Hepatocyte (in vitro differentiated cells): ENCODE data around the gene MBD4. TPM values are rescaled to one million over a fixed set of nuclear protein-coding genes. Genes with fewer than 3 reads are reported as not detected.

ENCODE experiments used
- DNase-seq: peaks from one replicate; pipeline ENCODE4 v3.0.0-alpha.2; 2016; ENCODE audit warnings: low spot score
- H2AFZ ChIP-seq: fragments of 200-600 bp; sonication (generic); 2 replicates; pipeline ENCODE4 v1.6.0; 2016; ENCODE audit warnings: antibody characterized with exemption, mild to moderate bottlenecking
- H3K27ac ChIP-seq: fragments of 200-600 bp; sonication (generic); 2 replicates; pipeline ENCODE4 v1.5.1; 2016; ENCODE audit warnings: mild to moderate bottlenecking
- H3K27me3 ChIP-seq: fragments of 200-600 bp; sonication (generic); 2 replicates; pipeline ENCODE4 v1.6.1; 2016
- H3K36me3 ChIP-seq: fragments of 200-600 bp; sonication (generic); replicated peaks from 2 replicates; pipeline ENCODE4 v1.5.1; 2016; ENCODE audit warnings: low read depth; ENCODE audit not compliant: insufficient read depth
- H3K4me1 ChIP-seq: fragments of 200-600 bp; sonication (generic); 2 replicates; pipeline ENCODE4 v1.5.1; 2016; ENCODE audit warnings: mild to moderate bottlenecking, moderate library complexity; ENCODE audit not compliant: insufficient read depth
- H3K4me2 ChIP-seq: fragments of 200-600 bp; sonication (generic); 2 replicates; pipeline ENCODE4 v1.6.0; 2016
- H3K4me3 ChIP-seq: fragments of 200-600 bp; sonication (generic); 2 replicates; pipeline ENCODE4 v1.5.1; 2016; ENCODE audit warnings: mild to moderate bottlenecking
- H3K79me2 ChIP-seq: fragments of 200-600 bp; sonication (generic); 2 replicates; pipeline ENCODE4 v1.6.0; 2017; ENCODE audit warnings: mild to moderate bottlenecking
- H3K9me2 ChIP-seq: fragments of 200-600 bp; sonication (generic); replicated peaks from 2 replicates; pipeline ENCODE4 v1.6.0; 2017; ENCODE audit warnings: mild to moderate bottlenecking; ENCODE audit not compliant: insufficient read depth
- H3K9me3 ChIP-seq: fragments of 200-600 bp; sonication (generic); 2 replicates; pipeline ENCODE4 v1.5.1; 2016; ENCODE audit warnings: low read depth, mild to moderate bottlenecking
- H4K20me1 ChIP-seq: fragments of 200-600 bp; sonication (generic); 2 replicates; pipeline ENCODE4 v1.6.0; 2016; ENCODE audit warnings: mild to moderate bottlenecking; ENCODE audit not compliant: insufficient read depth, poor library complexity, severe bottlenecking
- CTCF ChIP-seq: fragments of 200-600 bp; sonication (generic); IDR thresholded peaks from 2 replicates; pipeline ENCODE4 v1.5.1; 2016; ENCODE audit warnings: antibody characterized with exemption, mild to moderate bottlenecking; ENCODE audit not compliant: poor library complexity
- EZH2 ChIP-seq: fragments of 200-600 bp; sonication (generic); IDR thresholded peaks from 2 replicates; pipeline ENCODE4 v1.6.1; 2016; ENCODE audit warnings: antibody characterized with exemption, mild to moderate bottlenecking, borderline replicate concordance
- EZH2phosphoT487 ChIP-seq: fragments of 200-600 bp; sonication (generic); IDR thresholded peaks from one replicate; pipeline ENCODE4 v1.6.1; 2018; ENCODE audit warnings: antibody characterized with exemption, mild to moderate bottlenecking, low read depth, moderate library complexity; ENCODE audit not compliant: unreplicated experiment, severe bottlenecking
- WGBS: methylation state at CpG from one replicate; pipeline ENCODE4 v1.1.6; 2016; ENCODE audit warnings: low lambda C conversion rate; ENCODE audit errors: missing lambda C conversion rate; 5-methylcytosine and 5-hydroxymethylcytosine counted together
- polyA plus RNA-seq: library from polyadenylated mRNA; unstranded; fragments of >200 nt; fragmentation: Nextera tagmentation; extraction: Ambion mirVana; gene quantifications from 2 replicates; pipeline ENCODE4 v1.2.1, GENCODE V29; 2016
- total RNA-seq: library from RNA; depleted of rRNA; stranded (reverse); fragments of >200 nt; gene quantifications from 2 replicates; pipeline ENCODE4 v1.2.3, GENCODE V29; 2014

The MBD4 gene
- total and polyA plus RNA-seq, 2 experiments from 2014 or later, result 22.2 to 27.5 TPM

GRCh38 chr3:129473067-129473768, 33.5 kb upstream of the MBD4 start:
- no peak overlapping the region for H3K4me3 ChIP-seq
- H3K9me2 ChIP-seq, result no peaks in the 10 kb centered on the region
- 80% methylated on average over 4 of the region's 4 CpGs for WGBS
- no peaks in the 10 kb centered on the region for H3K79me2 ChIP-seq
- TF ChIP-seq EZH2phosphoT487, result no peak
- no peak for TF ChIP-seq EZH2
- TF ChIP-seq CTCF, result no peak
- H3K4me2 ChIP-seq, result no peak overlapping the region
- no peak overlapping the region for H3K27ac ChIP-seq
- no peak overlapping the region for H2AFZ ChIP-seq
- H3K9me3 ChIP-seq, result no peaks in the 10 kb centered on the region
- H3K4me1 ChIP-seq, result peaks cover 3% of the 10 kb centered on the region
- no peak for DNase-seq
- no peaks in the 10 kb centered on the region for H4K20me1 ChIP-seq
- no peaks in the 10 kb centered on the region for H3K36me3 ChIP-seq
- no peaks in the 10 kb centered on the region for H3K27me3 ChIP-seq

GRCh38 chr3:129470861-129471260, 31.1 kb upstream of the MBD4 start:
- no peak overlapping the region for H3K4me3 ChIP-seq
- no peak for DNase-seq
- no peaks in the 10 kb centered on the region for H3K79me2 ChIP-seq
- H3K9me2 ChIP-seq, result no peaks in the 10 kb centered on the region
- H3K27me3 ChIP-seq, result no peaks in the 10 kb centered on the region
- no peak overlapping the region for H2AFZ ChIP-seq
- WGBS, result 98% methylated on average over 2 of the region's 2 CpGs
- no peaks in the 10 kb centered on the region for H4K20me1 ChIP-seq
- no peaks in the 10 kb centered on the region for H3K36me3 ChIP-seq
- H3K9me3 ChIP-seq, result no peaks in the 10 kb centered on the region
- TF ChIP-seq CTCF, result no peak
- TF ChIP-seq EZH2phosphoT487, result no peak
- no peak for TF ChIP-seq EZH2
- H3K4me1 ChIP-seq, result peaks cover 5% of the 10 kb centered on the region
- no peak overlapping the region for H3K4me2 ChIP-seq
- no peak overlapping the region for H3K27ac ChIP-seq

GRCh38 chr3:129469026-129469425, 29.3 kb upstream of the MBD4 start:
- DNase-seq, result peak; percentile 23
- Histone ChIP-seq H3K36me3 (no peaks in the 10 kb centered on the region), H2AFZ (no peak overlapping the region), H3K4me3 (no peak overlapping the region), H3K79me2 (no peaks in the 10 kb centered on the region), H3K27ac (peak overlapping the region; percentile 61), H3K4me2 (no peak overlapping the region), H3K4me1 (peaks cover 5% of the 10 kb centered on the region), H3K9me3 (no peaks in the 10 kb centered on the region), H3K9me2 (no peaks in the 10 kb centered on the region), H4K20me1 (no peaks in the 10 kb centered on the region), H3K27me3 (no peaks in the 10 kb centered on the region)
- no peak for TF ChIP-seq EZH2phosphoT487
- no peak for TF ChIP-seq CTCF
- TF ChIP-seq EZH2, result no peak
- 67% methylated on average over 2 of the region's 2 CpGs for whole genome bisulfite sequencing
